SK-N-MC (cell line): ENCODE measurements around the gene ST6GALNAC2.
"Not testable (repeated sequence)": the region's sequence is repeated elsewhere in the genome, so short reads cannot be mapped to it uniquely, and the experiment has no call there.

Experiments used
- DNase-seq: peaks from one replicate; pipeline ENCODE4 v3.0.0-alpha.2; 2011; ENCODE audit warnings: low read depth, low spot score
- H3K27ac ChIP-seq: fragments of 200-600 bp; sonication (generic); 2 replicates; pipeline ENCODE4 v1.5.1; 2016; ENCODE audit warnings: mixed run types
- H3K36me3 ChIP-seq: fragments of 200-600 bp; sonication (generic); 2 replicates; pipeline ENCODE4 v1.6.1; 2017; ENCODE audit warnings: antibody characterized with exemption, low read length, mixed read lengths; ENCODE audit not compliant: insufficient read depth
- H3K4me3 ChIP-seq: fragments of 200-600 bp; sonication (generic); 2 replicates; pipeline ENCODE4 v1.5.1; 2016
- H3K9ac ChIP-seq: fragments of 200-600 bp; sonication (generic); 2 replicates; pipeline ENCODE4 v1.8.0; 2017; ENCODE audit warnings: mixed run types, mixed read lengths; ENCODE audit not compliant: insufficient read length
- H3K9me3 ChIP-seq: fragments of 200-600 bp; sonication (generic); 2 replicates; pipeline ENCODE4 v1.6.1; 2017; ENCODE audit warnings: low read depth, mild to moderate bottlenecking, antibody characterized with exemption, low read length, moderate library complexity, mixed read lengths
- EZH2 ChIP-seq: fragments of 200-600 bp; sonication (generic); IDR thresholded peaks from one replicate; pipeline ENCODE4 v1.6.1; 2017; ENCODE audit warnings: antibody characterized with exemption
- FOXP2 ChIP-seq: optimal IDR thresholded peaks from 2 replicates; pipeline ENCODE3; 2011; ENCODE audit warnings: mild to moderate bottlenecking, moderate library complexity; ENCODE audit not compliant: insufficient read depth; ENCODE audit errors: extremely low read length, control extremely low read depth
- POLR2AphosphoS5 ChIP-seq: IDR thresholded peaks from 2 replicates; pipeline ENCODE4 v1.6.1; 2012; ENCODE audit warnings: mild to moderate bottlenecking, low read depth, low read length, borderline replicate concordance

Gene ST6GALNAC2

GRCh38 chr17:76567634-76568432, 17.8 kb downstream of the ST6GALNAC2 start:
- TF ChIP-seq FOXP2 (no peak), POLR2AphosphoS5 (peak; percentile 32), EZH2 (no peak)
- no peaks in the 10 kb centered on the region for H3K9me3 ChIP-seq
- no peak overlapping the region for H3K9ac ChIP-seq
- peak overlapping the region; percentile 15; the same call in 1 of the 2 replicates for H3K27ac ChIP-seq
- no peak for DNase-seq
- H3K36me3 ChIP-seq = peaks cover 22% of the 10 kb centered on the region
- H3K4me3 ChIP-seq = no peak overlapping the region

- Histone ChIP-seq H3K4me3 (no peak overlapping the region), H3K9me3 (no peaks in the 10 kb centered on the region), H3K36me3 (peaks cover 29% of the 10 kb centered on the region), H3K27ac (peak overlapping the region; percentile 15; the same call in 1 of the 2 replicates), H3K9ac (no peak overlapping the region)
- TF ChIP-seq EZH2 (no peak), POLR2AphosphoS5 (peak; percentile 19; the same call in 1 of the 2 replicates)
- DNase-seq = no peak
Measured at GRCh38 chr17:76566988-76567431, 18.6 kb downstream of the ST6GALNAC2 start.

- Histone ChIP-seq H3K27ac (no peak overlapping the region), H3K9me3 (no peaks in the 10 kb centered on the region), H3K36me3 (peaks cover 33% of the 10 kb centered on the region), H3K9ac (no peak overlapping the region), H3K4me3 (no peak overlapping the region)
- TF ChIP-seq POLR2AphosphoS5 (no peak), FOXP2 (no peak), EZH2 (no peak)
- DNase-seq = no peak
Measured at GRCh38 chr17:76566613-76566943, 19.1 kb downstream of the ST6GALNAC2 start.

GRCh38 chr17:76565728-76566612, 19.7 kb downstream of the ST6GALNAC2 start:
- H3K36me3 ChIP-seq = peaks cover 39% of the 10 kb centered on the region
- H3K9ac ChIP-seq = no peak overlapping the region
- H3K9me3 ChIP-seq = no peaks in the 10 kb centered on the region
- TF ChIP-seq EZH2 = no peak
- peak; percentile 33 for TF ChIP-seq POLR2AphosphoS5
- H3K4me3 ChIP-seq = no peak overlapping the region
- peak overlapping the region; percentile 17 for H3K27ac ChIP-seq
- no peak for DNase-seq

DNA sequence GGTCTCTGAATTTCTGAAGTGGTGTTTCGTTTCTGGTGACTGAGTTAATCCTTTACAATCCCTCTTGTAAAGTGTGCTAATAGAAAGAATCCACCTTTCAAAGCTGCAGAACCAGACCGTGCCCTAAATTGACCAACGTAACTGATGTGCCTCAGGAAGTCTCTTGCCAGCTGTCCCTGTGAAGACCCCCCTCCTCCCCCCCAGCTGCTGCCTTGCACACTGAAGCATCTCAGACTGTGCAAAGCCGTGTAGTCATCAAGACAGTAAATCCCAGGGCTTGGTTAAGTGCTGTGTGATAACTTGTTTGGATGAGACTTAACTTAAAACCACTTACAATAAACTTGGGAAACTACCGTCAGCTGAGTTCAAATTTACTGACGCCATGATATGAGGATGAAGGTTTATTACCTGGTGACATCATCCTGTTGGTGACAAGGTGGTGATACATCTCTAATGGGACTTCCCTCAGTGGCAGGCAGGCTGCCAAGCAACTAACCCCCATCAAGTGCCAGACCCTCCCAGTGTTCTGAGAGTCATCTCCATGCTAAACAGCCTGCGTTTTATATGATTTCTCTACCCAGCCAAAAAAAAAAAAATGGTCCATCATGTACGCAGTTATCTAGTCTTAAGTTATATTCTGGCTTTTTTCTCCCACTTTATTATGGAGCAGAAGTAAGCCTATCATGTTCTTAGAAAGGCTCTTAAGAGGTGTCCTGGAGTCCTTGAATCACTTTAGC, 20.5 kb downstream of the ST6GALNAC2 start:
- Histone ChIP-seq H3K27ac (0 out of 2 replicates have a peak overlapping the region, but pooled peaks have one; percentile 17), H3K36me3 (peaks cover 47% of the 10 kb centered on the region)
- DNase-seq, H3K9me3 ChIP-seq, H3K9ac ChIP-seq, H3K4me3 ChIP-seq: not testable (repeated sequence)

- H3K4me3 ChIP-seq, H3K9me3 ChIP-seq, H3K27ac ChIP-seq, H3K9ac ChIP-seq, DNase-seq: not testable (repeated sequence)
- H3K36me3 ChIP-seq = peaks cover 65% of the 10 kb centered on the region
Measured at GRCh38 chr17:76563359-76563758, 22.3 kb downstream of the ST6GALNAC2 start.

GRCh38 chr17:76562734-76563148, 22.9 kb downstream of the ST6GALNAC2 start:
- Histone ChIP-seq H3K9ac (no peak overlapping the region), H3K27ac (peak overlapping the region; percentile 71; the same call in 1 of the 2 replicates), H3K36me3 (peaks cover 68% of the 10 kb centered on the region), H3K9me3 (no peaks in the 10 kb centered on the region), H3K4me3 (no peak overlapping the region)
- TF ChIP-seq EZH2 (no peak), FOXP2 (no peak), POLR2AphosphoS5 (no peak)
- DNase-seq = no peak

- peak overlapping the region; percentile 35 for H3K4me3 ChIP-seq
- TF ChIP-seq FOXP2 = no peak
- no peak for TF ChIP-seq EZH2
- no peak for TF ChIP-seq POLR2AphosphoS5
- no peaks in the 10 kb centered on the region for H3K9me3 ChIP-seq
- peaks cover 68% of the 10 kb centered on the region for H3K36me3 ChIP-seq
- H3K27ac ChIP-seq = peak overlapping the region; percentile 1
- DNase-seq = no peak
- peak overlapping the region; percentile 32 for H3K9ac ChIP-seq
Measured at GRCh38 chr17:76561799-76562268, 23.8 kb downstream of the ST6GALNAC2 start.
